OCI-LY7 (cell line): ENCODE results near the gene UBE2U.

Experiments
- EZH2phosphoT487 ChIP-seq: fragments of 200-600 bp; sonication (generic); IDR thresholded peaks from 2 replicates; pipeline ENCODE4 v1.6.1; 2018; ENCODE audit warnings: low read depth, borderline replicate concordance, mild to moderate bottlenecking, mixed run types, antibody characterized with exemption, low read length, moderate library complexity, mixed read lengths
- TF ChIP-seq, protein P1 (sequence below): fragments of 200-600 bp; sonication (generic); conservative IDR thresholded peaks from 2 replicates; pipeline ENCODE4 v1.5.1; 2014; ENCODE audit warnings: mild to moderate bottlenecking, antibody characterized with exemption, low read length, moderate library complexity, mixed read lengths

DNA sequence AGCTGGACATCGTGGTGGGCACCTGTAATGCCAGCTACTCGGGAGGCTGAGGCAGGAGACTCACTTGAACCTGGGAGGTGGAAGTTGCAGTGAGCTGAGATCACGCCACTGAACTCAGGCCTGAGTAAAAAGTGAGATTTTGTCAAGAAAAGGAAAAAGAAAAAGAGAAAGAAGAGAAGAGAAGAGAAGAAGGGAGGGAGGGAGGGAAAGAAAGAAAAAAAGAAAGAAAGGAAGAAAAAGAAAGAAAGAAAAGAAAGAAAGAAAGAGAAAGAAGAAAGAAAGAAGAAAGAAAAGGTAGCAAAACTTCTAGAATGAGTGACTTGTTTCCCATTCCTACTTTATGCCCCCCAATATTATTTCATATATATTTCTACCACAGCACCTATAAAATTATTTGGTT lies 98.8 kb downstream of the UBE2U start:
- TF ChIP-seq, protein P1, sequence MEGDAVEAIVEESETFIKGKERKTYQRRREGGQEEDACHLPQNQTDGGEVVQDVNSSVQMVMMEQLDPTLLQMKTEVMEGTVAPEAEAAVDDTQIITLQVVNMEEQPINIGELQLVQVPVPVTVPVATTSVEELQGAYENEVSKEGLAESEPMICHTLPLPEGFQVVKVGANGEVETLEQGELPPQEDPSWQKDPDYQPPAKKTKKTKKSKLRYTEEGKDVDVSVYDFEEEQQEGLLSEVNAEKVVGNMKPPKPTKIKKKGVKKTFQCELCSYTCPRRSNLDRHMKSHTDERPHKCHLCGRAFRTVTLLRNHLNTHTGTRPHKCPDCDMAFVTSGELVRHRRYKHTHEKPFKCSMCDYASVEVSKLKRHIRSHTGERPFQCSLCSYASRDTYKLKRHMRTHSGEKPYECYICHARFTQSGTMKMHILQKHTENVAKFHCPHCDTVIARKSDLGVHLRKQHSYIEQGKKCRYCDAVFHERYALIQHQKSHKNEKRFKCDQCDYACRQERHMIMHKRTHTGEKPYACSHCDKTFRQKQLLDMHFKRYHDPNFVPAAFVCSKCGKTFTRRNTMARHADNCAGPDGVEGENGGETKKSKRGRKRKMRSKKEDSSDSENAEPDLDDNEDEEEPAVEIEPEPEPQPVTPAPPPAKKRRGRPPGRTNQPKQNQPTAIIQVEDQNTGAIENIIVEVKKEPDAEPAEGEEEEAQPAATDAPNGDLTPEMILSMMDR: no peak
- TF ChIP-seq EZH2phosphoT487: no peak
